ENCODE measurements around the gene CLSTN2.

DNA sequence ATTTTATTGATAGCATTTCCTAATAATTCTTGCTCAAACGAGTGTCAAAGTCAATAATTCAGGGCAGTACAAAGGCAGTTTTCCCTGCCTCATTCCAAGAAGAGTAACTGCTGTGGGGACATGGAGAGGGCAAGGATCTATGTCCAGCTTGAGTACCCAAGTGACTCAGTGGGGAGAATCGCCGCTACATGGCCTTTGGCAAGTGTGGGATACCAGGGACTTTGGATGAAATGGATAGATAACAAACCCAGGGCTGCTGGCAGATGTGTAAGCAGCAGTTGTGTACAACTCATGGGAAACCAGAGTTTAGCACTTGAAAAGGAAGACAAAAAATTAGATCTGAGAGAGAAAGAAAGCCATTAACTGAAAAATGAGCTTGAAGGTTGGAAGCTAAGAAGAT lies 620.7 kb downstream of the CLSTN2 start:
- TF ChIP-seq, protein P1, sequence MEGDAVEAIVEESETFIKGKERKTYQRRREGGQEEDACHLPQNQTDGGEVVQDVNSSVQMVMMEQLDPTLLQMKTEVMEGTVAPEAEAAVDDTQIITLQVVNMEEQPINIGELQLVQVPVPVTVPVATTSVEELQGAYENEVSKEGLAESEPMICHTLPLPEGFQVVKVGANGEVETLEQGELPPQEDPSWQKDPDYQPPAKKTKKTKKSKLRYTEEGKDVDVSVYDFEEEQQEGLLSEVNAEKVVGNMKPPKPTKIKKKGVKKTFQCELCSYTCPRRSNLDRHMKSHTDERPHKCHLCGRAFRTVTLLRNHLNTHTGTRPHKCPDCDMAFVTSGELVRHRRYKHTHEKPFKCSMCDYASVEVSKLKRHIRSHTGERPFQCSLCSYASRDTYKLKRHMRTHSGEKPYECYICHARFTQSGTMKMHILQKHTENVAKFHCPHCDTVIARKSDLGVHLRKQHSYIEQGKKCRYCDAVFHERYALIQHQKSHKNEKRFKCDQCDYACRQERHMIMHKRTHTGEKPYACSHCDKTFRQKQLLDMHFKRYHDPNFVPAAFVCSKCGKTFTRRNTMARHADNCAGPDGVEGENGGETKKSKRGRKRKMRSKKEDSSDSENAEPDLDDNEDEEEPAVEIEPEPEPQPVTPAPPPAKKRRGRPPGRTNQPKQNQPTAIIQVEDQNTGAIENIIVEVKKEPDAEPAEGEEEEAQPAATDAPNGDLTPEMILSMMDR (IDR thresholded peaks at IDR 0.05) = no peak
- TF ChIP-seq POLR2A (IDR thresholded peaks at IDR 0.05) = no peak
